Spinal cord (tissue), 10 donors: ENCODE measurements around the gene SYDE2. TPM values are rescaled to one million over a fixed set of nuclear protein-coding genes. Genes with fewer than 3 reads are reported as not detected.
"Not testable (repeated sequence)": the region's sequence is repeated elsewhere in the genome, so short reads cannot be mapped to it uniquely, and the experiment has no call there.

ENCODE experiments used
- DNase-seq, 6 donors: peaks; one replicate each; pipeline versions ENCODE4 v3.0.0 to v3.0.0-alpha.2; 2013 to 2015; ENCODE audit warnings: low spot score in 6 of 6, low read depth in 4 of 6
- H3K27ac ChIP-seq: one replicate; pipeline ENCODE4 v1.5.1; 2013; ENCODE audit warnings: low read depth, low read length, control low read depth
- H3K27me3 ChIP-seq: one replicate; pipeline ENCODE4 v1.6.1; 2013; ENCODE audit warnings: low read length; ENCODE audit not compliant: control insufficient read depth, insufficient read depth
- H3K36me3 ChIP-seq: one replicate; pipeline ENCODE4 v1.6.1; 2013; ENCODE audit warnings: low read length; ENCODE audit not compliant: control insufficient read depth, insufficient read depth
- H3K4me1 ChIP-seq: one replicate; pipeline ENCODE4 v1.6.1; 2013; ENCODE audit warnings: low read length; ENCODE audit not compliant: control insufficient read depth, insufficient read depth
- H3K4me3 ChIP-seq: one replicate; pipeline ENCODE4 v1.5.1; 2013; ENCODE audit warnings: low read depth, low read length, control low read depth
- H3K9me3 ChIP-seq: one replicate; pipeline ENCODE4 v1.6.1; 2013; ENCODE audit warnings: low read length; ENCODE audit not compliant: control insufficient read depth, insufficient read depth
- WGBS: methylation state at CpG from one replicate; pipeline ENCODE4 v1.1.5; 2013; ENCODE audit warnings: missing lambda C conversion rate; ENCODE audit not compliant: insufficient coverage; 5-methylcytosine and 5-hydroxymethylcytosine counted together
- polyA plus RNA-seq, 2 donors: library from polyadenylated mRNA; unstranded; fragments of 120-200 nt; gene quantifications; one replicate each; pipeline ENCODE4 v1.2.1, GENCODE V29; 2013; ENCODE audit not compliant: insufficient read length in 2 of 2
- total RNA-seq, 2 donors: library from RNA; depleted of rRNA in 1 of 2; stranded (reverse); fragments of 120-200 nt in 1 of 2; fragments of >200 nt in 1 of 2; gene quantifications; one replicate each; pipeline versions ENCODE4 v1.2.3 to v1.2.4, GENCODE V29; 2013 to 2014
- donor health status: healthy.

Gene SYDE2
- total and polyA plus RNA-seq, 4 donors = 1.5 to 14.7 (median 6.7) TPM

DNA sequence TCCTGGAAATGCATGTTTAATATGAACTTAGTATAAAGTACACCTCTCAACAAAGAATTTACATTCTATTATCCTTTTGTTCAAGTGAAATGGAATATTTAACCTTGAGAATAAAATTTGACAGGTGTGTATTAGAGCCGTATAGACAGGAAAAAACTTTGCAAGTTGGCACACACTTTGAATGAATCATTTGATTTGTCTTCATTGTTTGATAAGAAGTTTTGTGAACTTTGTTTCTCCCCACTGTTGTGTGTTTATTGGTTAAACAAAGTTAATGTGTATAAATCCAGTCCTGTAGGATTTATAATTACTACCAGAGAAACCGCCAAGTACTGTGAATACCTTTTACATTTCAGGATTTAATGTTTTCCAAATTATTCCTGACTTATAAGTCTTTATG lies 2.0 kb downstream of the SYDE2 start:
- H3K4me1 ChIP-seq = peaks cover 10% of the 10 kb centered on the region
- no peak overlapping the region for H3K4me3 ChIP-seq
- H3K27ac ChIP-seq = no peak overlapping the region
- H3K9me3 ChIP-seq = no peaks in the 10 kb centered on the region
- no peak for DNase-seq
- H3K36me3 ChIP-seq = no peaks in the 10 kb centered on the region
- peaks cover 21% of the 10 kb centered on the region for H3K27me3 ChIP-seq
- WGBS = no CpG with 5 or more reads among the region's 2 CpGs

DNA sequence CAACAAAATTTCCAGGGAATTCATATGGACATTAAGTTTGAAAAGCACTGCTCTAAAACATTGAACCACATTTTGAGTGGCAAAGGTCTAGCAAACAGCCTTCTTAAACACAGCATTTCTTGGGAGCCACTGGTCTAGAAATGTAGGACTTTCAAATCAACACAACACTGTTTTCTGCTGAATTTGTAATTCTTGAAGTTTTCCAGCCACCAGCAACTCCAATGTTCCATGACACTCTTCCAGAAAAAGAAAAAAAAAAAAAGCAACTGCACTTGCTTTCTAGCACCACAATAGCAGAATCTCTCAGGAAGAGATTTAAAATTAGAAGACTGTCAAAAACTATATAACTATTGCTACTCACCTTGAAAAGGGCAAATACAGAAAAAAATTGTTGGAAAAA lies 4.5 kb downstream of the SYDE2 start:
- H3K4me1 ChIP-seq = peaks cover 7% of the 10 kb centered on the region
- H3K27me3 ChIP-seq = peaks cover 4% of the 10 kb centered on the region
- no peaks in the 10 kb centered on the region for H3K9me3 ChIP-seq
- H3K27ac ChIP-seq = no peak overlapping the region
- H3K36me3 ChIP-seq = no peaks in the 10 kb centered on the region
- no peak for DNase-seq
- H3K4me3 ChIP-seq = no peak overlapping the region

DNA sequence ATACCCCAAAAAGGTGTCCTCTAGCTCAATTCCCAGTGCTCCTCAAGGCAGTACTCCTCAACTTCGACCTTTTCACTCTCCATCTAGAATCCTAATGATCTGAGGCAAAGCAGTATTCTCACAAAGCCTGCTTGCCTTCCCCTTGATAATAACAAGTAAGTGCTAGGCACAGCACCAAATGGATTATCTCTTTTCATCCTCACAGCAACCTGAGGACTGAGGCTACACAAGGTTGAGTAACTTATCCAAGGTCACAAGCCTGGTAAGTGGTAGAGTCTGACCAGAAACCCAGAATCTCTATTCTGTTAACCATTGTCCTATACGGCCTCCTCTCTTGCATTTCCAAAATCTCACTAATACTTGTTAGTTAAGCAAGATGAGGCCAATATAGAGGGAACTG lies 5.1 kb downstream of the SYDE2 start:
- Histone ChIP-seq H3K36me3 (no peaks in the 10 kb centered on the region), H3K27ac (no peak overlapping the region), H3K4me3 (no peak overlapping the region), H3K27me3 (peaks cover 4% of the 10 kb centered on the region), H3K4me1 (peaks cover 7% of the 10 kb centered on the region), H3K9me3 (no peaks in the 10 kb centered on the region)
- 73% methylated on average over 1 of the region's 2 CpGs for WGBS
- no peak for DNase-seq

DNA sequence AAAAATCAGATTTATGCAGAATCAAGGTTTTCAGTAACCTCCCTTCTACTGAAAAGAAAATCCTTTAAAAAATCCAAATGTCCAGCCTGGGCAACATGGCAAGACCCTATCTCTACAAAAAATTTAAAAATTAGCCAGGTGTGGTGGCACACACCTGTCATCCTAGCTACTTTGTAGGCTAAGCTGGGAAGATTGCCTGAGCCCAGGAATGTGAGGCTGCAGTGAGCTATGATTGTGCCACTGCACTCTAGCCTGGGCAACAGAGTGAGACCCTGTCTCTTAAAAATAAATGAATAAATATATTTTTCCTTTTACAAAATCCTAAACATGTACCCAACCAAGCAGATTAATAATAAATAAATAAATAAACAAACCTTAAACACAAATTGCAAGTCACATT lies 8.7 kb downstream of the SYDE2 start:
- H3K9me3 ChIP-seq, H3K36me3 ChIP-seq, H3K27me3 ChIP-seq, H3K27ac ChIP-seq, H3K4me1 ChIP-seq, DNase-seq, H3K4me3 ChIP-seq: not testable (repeated sequence)

DNA sequence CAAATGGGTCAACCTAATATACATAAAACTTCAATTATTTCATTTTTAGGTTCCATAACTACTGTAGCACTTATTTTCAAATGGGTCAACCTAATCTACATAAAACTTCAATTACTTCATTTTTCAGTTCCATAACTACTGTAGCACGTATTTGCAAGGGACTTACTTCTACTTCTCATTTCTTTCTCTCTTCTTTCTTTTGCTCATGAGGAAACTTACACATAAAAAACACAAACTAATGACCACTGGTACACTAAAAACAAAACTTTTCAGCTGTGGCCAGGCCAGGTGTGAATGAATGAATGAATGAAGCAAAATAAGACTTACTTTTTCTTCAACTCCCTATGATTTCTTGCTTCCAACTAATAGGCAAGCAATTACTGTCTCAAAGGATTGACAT lies 11.7 kb downstream of the SYDE2 start:
- H3K27me3 ChIP-seq = no peaks in the 10 kb centered on the region
- H3K36me3 ChIP-seq = no peaks in the 10 kb centered on the region
- no CpG with 5 or more reads among the region's 1 CpG for WGBS
- no peak overlapping the region for H3K4me3 ChIP-seq
- no peaks in the 10 kb centered on the region for H3K4me1 ChIP-seq
- no peak overlapping the region for H3K27ac ChIP-seq
- DNase-seq = no peak
- no peaks in the 10 kb centered on the region for H3K9me3 ChIP-seq

DNA sequence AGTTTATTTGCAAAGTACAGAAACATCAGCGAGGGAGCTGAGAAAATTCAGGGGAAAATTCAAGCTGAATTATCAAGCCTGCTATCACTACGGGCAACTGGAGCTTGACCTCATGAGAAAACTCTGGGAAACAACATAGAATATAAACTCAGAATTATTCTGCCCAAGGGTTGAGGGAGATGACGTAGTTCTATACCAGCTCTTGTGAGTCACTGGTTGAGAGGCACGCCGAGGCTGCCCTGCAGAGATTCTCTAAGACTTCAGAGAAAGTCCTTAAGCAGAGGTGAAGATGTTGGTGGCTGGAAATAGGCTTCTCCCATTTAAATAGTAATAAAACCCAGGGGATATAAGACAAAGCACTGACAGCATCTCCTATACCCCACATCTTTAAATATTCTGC lies 12.3 kb downstream of the SYDE2 start:
- DNase-seq = no peak
- Histone ChIP-seq H3K4me3 (no peak overlapping the region), H3K36me3 (no peaks in the 10 kb centered on the region), H3K4me1 (no peaks in the 10 kb centered on the region), H3K27me3 (no peaks in the 10 kb centered on the region), H3K9me3 (no peaks in the 10 kb centered on the region), H3K27ac (no peak overlapping the region)
- no CpG with 5 or more reads among the region's 5 CpGs for WGBS

DNA sequence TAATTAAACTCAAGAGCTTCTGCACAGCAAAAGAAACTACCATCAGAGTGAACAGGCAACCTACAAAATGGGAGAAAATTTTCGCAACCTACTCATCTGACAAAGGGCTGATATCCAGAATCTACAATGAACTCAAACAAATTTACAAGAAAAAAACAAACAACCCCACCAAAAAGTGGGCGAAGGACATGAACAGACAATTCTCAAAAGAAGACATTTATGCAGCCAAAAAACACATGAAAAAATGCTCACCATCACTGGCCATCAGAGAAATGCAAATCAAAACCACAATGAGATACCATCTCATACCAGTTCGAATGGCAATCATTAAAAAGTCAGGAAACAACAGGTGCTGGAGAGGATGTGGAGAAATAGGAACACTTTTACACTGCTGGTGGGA lies 13.8 kb downstream of the SYDE2 start:
- not testable (repeated sequence) for H3K9me3 ChIP-seq, H3K36me3 ChIP-seq, H3K4me1 ChIP-seq, H3K4me3 ChIP-seq, DNase-seq, H3K27me3 ChIP-seq, H3K27ac ChIP-seq
- WGBS = no CpG with 5 or more reads among the region's 3 CpGs

DNA sequence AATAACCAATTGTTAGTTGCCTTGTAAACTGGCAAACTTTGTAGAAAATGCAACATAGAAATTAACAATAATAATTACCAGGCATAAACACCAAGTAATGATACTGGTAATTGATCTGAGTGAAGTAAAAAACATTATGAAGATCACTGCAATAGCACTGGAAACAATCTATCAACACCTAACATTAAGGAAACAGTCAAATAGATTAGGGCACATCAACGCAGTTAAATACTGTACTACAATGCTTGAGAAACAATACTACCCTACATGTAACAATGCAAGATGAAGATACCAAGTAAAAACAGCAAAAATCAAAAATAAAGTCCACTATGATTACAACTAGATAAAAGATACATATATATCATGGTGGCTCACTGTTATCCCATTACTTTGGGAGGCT lies 16.6 kb downstream of the SYDE2 start:
- H3K4me3 ChIP-seq = no peak overlapping the region
- no CpG with 5 or more reads among the region's 1 CpG for WGBS
- H3K27me3 ChIP-seq = no peaks in the 10 kb centered on the region
- H3K4me1 ChIP-seq = no peaks in the 10 kb centered on the region
- no peak overlapping the region for H3K27ac ChIP-seq
- H3K36me3 ChIP-seq = no peaks in the 10 kb centered on the region
- no peaks in the 10 kb centered on the region for H3K9me3 ChIP-seq
- no peak for DNase-seq

DNA sequence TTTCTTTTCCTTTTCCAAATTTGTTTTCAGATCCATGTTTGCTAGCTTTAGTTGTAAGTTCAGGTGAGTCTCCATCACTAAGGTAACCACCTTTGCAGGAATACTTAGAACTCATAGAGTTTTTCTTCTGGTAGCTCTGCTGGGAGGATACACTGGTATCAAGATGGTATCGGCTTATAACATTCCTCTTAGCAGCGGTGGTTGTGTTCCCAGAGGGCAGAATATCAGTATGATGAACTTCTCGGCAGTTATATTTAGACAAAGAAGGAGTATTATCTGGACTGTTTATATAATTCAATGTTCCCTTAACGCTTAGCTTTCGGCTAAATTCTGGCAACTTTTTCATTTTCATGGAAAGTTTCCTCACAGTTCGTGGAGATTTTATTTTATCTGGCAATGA lies 18.1 kb downstream of the SYDE2 start:
- no peaks in the 10 kb centered on the region for H3K36me3 ChIP-seq
- no peak overlapping the region for H3K4me3 ChIP-seq
- WGBS = no CpG with 5 or more reads among the region's 6 CpGs
- H3K27me3 ChIP-seq = no peaks in the 10 kb centered on the region
- H3K27ac ChIP-seq = no peak overlapping the region
- no peaks in the 10 kb centered on the region for H3K4me1 ChIP-seq
- H3K9me3 ChIP-seq = no peaks in the 10 kb centered on the region
- no peak for DNase-seq

DNA sequence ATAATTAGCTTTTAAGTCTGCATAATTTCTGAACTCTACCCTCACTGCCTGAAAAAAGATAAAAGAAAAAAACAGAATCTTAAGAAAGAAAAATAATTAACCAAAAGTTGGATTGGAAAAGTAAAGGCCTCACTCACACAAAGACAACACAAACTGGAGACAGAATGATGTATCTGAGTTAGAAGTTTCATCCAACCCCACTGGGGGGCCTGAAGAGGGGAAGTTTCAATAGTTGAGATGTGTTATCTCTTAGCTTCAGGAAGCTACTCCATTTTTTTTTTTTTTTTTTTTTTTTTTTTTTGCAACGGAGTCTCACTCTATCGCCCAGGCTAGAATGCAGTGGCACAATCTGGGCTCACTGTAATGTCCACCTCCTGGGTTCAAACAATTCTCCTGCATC lies 19.9 kb downstream of the SYDE2 start:
- Histone ChIP-seq H3K36me3 (no peaks in the 10 kb centered on the region), H3K27ac (no peak overlapping the region), H3K27me3 (no peaks in the 10 kb centered on the region), H3K4me3 (no peak overlapping the region), H3K4me1 (no peaks in the 10 kb centered on the region), H3K9me3 (no peaks in the 10 kb centered on the region)
- DNase-seq = no peak
- WGBS = no CpG with 5 or more reads among the region's 2 CpGs

DNA sequence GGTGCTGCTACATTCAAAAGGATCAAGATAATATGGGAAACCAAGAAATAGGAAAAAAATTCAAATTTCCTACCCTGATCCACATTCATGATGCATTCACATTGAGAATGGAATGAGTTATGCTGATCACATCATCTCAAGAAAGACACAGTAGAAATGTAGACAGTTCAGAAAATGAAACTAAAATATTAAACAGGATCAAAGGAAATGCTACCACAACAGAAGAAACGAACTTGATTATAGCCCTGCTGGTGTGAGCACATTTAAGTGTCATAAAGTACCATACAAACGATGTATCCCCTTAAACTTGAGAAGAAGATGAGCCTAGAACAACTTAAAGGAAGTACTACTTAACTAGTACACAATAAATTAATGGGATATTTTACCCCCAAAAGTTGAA lies 21.3 kb downstream of the SYDE2 start:
- Histone ChIP-seq H3K36me3 (no peaks in the 10 kb centered on the region), H3K9me3 (no peaks in the 10 kb centered on the region), H3K27me3 (no peaks in the 10 kb centered on the region), H3K4me1 (no peaks in the 10 kb centered on the region), H3K4me3 (no peak overlapping the region), H3K27ac (no peak overlapping the region)
- no peak for DNase-seq
- WGBS = no CpG with 5 or more reads among the region's 2 CpGs
